ENCODE results near the gene TBC1D22A. TPM values are rescaled to one million over a fixed set of nuclear protein-coding genes. Genes with fewer than 3 reads are reported as not detected.

Gene TBC1D22A
- polyA plus RNA-seq, 1 donor, result 19.0 TPM

DNA sequence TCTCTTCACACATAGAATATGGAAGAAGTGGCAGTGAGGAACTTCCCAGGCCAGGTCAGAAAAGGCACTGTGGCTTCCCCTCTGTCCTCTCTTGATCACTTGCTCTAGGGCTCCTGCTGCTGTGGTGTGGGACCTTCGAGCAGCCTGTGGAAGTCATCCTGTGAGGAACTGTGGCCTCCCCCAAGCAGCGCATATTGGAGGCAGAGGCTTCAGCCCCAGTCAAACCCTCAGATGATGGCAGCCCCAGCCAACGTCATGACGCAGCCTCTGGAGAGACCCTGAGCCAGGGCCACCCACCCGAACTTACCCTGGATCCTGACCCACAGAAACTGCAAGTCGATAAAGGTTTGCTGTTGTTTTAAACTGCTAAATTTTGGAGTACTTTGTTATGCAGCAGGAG lies 444.9 kb downstream of the TBC1D22A start:
- DNase-seq, result no peak

DNA sequence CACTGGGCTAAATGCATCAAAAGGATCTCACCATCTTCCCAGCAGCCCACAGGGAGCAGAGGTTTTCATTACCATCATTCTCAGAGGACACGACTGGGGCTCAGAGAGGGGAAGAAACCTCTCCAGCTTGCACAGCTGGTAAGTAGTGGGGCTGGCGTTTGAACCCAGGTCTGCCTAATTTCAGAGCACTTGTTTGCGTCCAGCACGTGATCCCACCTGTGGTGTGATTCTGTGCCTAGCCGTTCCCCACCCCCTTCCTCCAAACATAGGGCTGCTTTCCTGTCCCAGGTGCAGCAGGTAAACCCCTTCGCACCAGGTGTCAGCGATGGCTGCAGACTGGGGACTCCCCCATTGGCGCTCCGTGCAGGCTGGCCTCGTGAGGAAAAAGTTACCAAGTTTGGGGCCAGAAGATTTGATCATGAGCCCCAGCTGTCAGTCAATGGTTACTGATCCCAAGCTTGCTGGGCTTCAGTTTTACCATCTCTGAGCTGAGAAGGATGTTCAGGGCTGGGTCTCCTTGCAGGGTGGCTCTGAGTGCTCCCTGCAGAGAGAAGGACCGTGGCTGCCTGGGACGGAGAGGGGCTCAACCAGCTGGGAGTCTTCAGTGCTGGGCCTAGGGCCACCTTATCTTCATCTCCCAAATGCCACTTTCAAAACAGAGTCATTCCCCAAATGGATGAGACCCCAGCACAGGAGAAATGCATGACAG lies 445.6 kb downstream of the TBC1D22A start:
- DNase-seq, result no peak

DNA sequence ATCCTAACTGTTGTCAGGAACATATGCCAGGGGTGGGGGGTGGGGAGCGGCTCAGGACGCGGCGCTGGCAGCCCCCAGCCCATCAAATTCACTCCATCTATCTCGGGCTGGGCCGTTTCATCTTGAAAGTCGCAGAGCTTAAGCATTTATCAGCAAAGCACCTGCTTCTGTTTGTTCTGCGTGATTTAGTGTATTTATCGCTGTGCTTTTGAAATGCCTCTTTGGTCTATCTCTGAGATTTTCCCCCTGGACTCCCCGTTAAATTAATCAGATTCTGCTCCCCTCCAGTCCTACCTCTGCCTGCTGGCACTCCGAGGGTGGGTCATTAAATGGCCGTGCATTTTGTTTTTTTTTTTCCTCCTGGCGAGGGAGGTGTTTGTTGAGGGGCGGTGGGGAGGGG lies 446.2 kb downstream of the TBC1D22A start:
- no peak for DNase-seq

DNA sequence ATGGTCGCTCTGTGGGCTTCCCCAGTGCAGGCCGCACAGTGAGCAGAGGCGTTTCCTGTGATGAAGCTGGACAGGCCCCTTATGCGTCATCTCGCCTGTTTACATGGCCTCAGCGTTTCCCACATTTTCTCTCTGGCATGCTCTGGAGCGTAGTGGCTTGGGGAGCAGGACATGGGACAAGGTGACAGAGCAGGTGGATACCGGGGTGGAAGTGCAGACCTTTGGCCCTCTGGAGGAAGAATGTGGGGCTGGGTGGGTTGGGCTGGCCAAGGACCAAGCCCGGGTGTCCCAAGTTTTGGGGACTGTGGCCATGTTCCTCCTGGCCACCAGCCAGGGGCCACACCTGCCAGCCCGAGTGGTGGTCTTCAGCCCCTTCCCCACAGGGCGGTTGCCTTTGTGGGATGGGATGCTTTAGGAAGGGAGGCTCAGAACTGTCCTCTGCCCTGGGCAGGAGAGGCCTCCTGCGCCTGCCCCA lies 446.6 kb downstream of the TBC1D22A start:
- no peak for DNase-seq

GRCh38 chr22:47209547-47210023 lies 447.1 kb downstream of the TBC1D22A start:
- no peak for DNase-seq

DNA sequence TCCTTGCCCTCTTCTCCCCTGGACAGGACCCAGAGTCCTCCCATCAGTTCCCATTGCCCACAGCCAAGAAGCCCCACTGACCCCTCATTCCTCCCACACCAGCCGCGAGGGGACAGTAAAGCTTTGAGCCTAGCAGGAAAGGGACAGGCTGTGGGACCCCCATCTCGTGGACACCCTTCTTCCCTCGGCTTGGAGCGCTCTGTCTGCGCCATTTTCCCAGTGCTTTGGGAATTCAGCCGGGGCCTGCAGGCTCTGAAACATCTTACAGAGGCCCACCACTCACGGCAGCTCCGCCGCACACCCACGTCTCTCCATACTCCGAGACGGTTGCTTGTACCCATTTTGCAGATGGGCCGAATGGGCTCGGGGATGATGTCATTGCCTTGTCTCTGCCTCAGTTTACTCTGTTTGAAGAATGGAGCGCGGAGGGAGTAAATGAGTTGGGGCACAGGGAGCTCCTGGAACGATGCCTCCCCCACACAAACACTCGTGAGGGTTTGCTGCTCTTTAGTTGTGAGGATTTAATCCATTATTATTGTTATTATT lies 447.7 kb downstream of the TBC1D22A start:
- DNase-seq, result no peak

DNA sequence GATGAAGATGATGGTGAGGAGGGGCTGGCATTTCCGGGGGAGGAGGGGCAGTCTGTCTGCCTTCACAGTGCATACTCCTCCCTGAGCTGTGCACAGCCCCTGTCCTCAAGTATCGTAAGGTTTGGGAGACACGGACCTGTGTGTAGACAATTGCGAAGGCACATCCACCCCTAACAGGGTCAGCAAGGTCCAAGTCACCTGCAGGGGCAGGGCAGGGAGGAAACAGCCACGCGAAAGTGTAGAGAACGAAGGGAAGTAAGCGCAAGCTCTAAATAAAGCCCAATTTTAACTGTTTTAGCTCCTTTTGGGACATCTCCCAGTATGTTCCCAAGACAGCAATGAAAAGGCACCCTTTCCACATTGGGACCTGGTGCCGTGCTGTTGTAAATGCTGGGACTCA lies 448.2 kb downstream of the TBC1D22A start:
- DNase-seq, result no peak

GRCh38 chr22:47213571-47214230 lies 451.3 kb downstream of the TBC1D22A start:
- DNase-seq, result no peak

DNA sequence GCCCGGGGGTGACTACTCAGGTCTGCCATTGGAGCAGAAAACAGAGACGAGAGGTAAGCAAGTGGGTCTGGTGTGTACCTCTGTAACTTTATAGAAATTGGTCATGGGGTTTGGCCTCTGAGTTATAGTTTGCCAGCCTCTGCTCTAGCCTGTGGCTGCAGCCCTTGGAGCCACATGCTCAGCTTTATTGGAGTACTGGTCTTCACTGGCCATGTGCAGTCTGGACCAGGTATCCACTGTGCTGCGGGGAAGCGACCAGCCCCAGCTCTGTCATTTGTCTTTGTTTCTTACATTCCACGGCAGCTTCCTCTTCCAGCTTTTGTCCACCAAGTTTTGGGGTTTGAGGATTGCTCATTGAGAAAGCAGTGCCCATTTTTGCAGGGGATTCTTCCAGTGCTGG lies 453.4 kb downstream of the TBC1D22A start:
- DNase-seq, result no peak

DNA sequence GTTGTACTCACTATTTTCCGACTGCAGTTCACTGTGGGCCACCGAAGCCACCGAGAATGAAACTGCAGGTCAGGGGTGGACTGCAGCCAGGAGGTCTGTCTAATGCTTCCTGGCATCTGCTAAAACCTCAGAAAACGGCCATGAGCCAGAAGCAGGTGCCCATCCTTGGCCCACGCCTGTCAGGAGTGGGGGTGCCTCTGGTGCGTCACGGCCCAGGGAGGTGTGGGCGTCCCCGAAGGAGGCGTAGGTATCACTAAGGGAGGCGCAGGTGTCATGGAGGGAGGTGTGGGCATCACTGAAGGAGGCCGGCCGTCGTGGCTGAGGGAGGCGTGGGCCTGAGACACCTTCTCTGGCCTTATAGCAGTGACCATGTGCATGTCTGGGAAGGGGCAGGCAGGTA lies 456.2 kb downstream of the TBC1D22A start:
- DNase-seq, result no peak

- no peak for DNase-seq
Measured at GRCh38 chr22:47219789-47220188, 457.3 kb downstream of the TBC1D22A start.

- no peak for DNase-seq
Measured at GRCh38 chr22:47220752-47221151, 458.3 kb downstream of the TBC1D22A start.

DNA sequence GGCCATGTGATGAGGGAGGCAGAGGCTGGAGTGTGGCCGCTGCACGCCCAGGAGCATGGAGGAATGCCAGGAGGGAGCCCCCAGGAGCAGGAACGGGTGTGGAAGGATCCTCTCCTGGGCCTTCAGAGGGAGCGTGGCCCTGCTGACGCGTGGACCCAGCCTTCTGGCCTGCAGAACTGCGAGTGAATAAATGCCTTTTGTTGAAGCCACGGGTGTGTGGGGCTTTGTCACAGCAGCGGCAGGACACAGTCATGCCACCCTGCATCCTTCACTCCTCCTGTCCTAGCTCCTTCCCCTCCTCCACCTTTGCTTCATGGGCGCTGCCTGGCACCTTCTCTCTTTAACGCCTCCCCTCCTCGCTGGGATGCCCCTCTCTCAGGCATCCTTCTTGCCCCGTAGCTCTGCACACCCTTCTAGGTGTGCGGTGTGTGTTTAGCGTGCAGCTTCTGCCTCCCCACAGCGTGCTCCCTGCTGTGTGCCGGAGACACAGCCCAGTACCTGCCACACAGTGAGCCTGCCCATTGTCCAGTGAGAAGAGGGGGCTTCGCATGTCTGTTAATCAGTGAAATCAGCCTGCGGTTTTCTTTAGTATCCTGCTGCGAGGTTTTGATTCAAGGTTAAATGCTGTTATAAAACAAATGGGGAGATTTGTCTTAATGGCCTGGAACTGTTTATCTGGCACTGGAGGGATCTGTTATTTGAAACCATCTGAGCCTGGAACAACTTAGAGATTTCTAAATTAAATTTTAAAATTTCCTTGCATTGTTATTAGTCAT lies 459.6 kb downstream of the TBC1D22A start:
- DNase-seq, result no peak

Other genes starting within 250 kb of the TBC1D22A start
- 7.6 TPM for gene CELSR1, start 225.0 kb upstream of the TBC1D22A start, polyA plus RNA-seq (ENCODE audit: insufficient read length)
- 14.3 TPM for gene GRAMD4, start 142.3 kb upstream of the TBC1D22A start, polyA plus RNA-seq (ENCODE audit: insufficient read length)
- 20.5 TPM for gene CERK, start 24.4 kb upstream of the TBC1D22A start, polyA plus RNA-seq (ENCODE audit: insufficient read length)

Measured in hindlimb muscle (tissue), 1 donor.